ENCODE measurements around the gene UXT. TPM values are rescaled to one million over a fixed set of nuclear protein-coding genes. Genes with fewer than 3 reads are reported as not detected.
A peak's percentile ranks its signal among the peaks of the same experiment; 100 is the strongest.

Gene UXT
- total and polyA plus RNA-seq, 2 experiments from 2014 or later: 58.4 to 141 TPM

DNA sequence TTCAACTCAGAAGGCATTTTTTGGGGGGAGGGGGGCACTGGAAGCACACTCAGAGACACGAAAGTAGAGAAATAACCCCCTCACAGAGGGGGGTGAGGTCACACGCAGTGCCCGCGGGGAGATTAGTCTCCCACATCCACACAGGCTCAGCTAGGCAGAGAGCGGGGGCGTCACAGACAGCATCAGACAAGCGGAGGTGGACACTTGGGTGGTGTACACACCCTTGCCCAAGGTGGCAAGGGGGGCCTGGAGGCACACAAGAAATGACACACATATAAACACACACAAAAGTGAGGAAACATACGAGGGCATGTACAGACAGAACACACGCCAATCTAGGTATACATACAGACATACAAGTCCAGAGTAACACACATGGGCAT lies 38.7 kb downstream of the UXT start:
- Histone ChIP-seq H3F3A (replicated peaks; ENCODE audit: low read depth) (no peaks in the 10 kb centered on the region), H3K27ac (ENCODE audit: low read depth) (no peak overlapping the region), H2AFZ (no peak overlapping the region), H3K9me2 (ENCODE audit: insufficient read depth) (no peaks in the 10 kb centered on the region), H3K27me3 (ENCODE audit: insufficient read depth) (no peaks in the 10 kb centered on the region), H4K20me1 (replicated peaks; ENCODE audit: insufficient read depth) (no peaks in the 10 kb centered on the region), H3K4me2 (peak overlapping the region; percentile 81), H3K36me3 (ENCODE audit: insufficient read depth) (no peaks in the 10 kb centered on the region), H3K4me3 (peak overlapping the region; percentile 50), H3K79me2 (replicated peaks; ENCODE audit: insufficient read depth) (no peaks in the 10 kb centered on the region), H3K4me1 (ENCODE audit: insufficient read depth) (no peaks in the 10 kb centered on the region)
- no peaks in the 10 kb centered on the region for H3K36me3 Mint-ChIP-seq (ENCODE audit: low read depth)
- peak overlapping the region; percentile 69 for H3K4me3 Mint-ChIP-seq
- H3K9me3 Mint-ChIP-seq: no peaks in the 10 kb centered on the region
- H3K27me3 Mint-ChIP-seq (ENCODE audit: insufficient read depth, low read depth, poor library complexity): peaks cover 12% of the 10 kb centered on the region
- peaks cover 25% of the 10 kb centered on the region for H3K4me1 Mint-ChIP-seq
- TF ChIP-seq EZH2phosphoT487 (IDR thresholded peaks at IDR 0.05; ENCODE audit: unreplicated experiment): no peak
- TF ChIP-seq, protein P1, sequence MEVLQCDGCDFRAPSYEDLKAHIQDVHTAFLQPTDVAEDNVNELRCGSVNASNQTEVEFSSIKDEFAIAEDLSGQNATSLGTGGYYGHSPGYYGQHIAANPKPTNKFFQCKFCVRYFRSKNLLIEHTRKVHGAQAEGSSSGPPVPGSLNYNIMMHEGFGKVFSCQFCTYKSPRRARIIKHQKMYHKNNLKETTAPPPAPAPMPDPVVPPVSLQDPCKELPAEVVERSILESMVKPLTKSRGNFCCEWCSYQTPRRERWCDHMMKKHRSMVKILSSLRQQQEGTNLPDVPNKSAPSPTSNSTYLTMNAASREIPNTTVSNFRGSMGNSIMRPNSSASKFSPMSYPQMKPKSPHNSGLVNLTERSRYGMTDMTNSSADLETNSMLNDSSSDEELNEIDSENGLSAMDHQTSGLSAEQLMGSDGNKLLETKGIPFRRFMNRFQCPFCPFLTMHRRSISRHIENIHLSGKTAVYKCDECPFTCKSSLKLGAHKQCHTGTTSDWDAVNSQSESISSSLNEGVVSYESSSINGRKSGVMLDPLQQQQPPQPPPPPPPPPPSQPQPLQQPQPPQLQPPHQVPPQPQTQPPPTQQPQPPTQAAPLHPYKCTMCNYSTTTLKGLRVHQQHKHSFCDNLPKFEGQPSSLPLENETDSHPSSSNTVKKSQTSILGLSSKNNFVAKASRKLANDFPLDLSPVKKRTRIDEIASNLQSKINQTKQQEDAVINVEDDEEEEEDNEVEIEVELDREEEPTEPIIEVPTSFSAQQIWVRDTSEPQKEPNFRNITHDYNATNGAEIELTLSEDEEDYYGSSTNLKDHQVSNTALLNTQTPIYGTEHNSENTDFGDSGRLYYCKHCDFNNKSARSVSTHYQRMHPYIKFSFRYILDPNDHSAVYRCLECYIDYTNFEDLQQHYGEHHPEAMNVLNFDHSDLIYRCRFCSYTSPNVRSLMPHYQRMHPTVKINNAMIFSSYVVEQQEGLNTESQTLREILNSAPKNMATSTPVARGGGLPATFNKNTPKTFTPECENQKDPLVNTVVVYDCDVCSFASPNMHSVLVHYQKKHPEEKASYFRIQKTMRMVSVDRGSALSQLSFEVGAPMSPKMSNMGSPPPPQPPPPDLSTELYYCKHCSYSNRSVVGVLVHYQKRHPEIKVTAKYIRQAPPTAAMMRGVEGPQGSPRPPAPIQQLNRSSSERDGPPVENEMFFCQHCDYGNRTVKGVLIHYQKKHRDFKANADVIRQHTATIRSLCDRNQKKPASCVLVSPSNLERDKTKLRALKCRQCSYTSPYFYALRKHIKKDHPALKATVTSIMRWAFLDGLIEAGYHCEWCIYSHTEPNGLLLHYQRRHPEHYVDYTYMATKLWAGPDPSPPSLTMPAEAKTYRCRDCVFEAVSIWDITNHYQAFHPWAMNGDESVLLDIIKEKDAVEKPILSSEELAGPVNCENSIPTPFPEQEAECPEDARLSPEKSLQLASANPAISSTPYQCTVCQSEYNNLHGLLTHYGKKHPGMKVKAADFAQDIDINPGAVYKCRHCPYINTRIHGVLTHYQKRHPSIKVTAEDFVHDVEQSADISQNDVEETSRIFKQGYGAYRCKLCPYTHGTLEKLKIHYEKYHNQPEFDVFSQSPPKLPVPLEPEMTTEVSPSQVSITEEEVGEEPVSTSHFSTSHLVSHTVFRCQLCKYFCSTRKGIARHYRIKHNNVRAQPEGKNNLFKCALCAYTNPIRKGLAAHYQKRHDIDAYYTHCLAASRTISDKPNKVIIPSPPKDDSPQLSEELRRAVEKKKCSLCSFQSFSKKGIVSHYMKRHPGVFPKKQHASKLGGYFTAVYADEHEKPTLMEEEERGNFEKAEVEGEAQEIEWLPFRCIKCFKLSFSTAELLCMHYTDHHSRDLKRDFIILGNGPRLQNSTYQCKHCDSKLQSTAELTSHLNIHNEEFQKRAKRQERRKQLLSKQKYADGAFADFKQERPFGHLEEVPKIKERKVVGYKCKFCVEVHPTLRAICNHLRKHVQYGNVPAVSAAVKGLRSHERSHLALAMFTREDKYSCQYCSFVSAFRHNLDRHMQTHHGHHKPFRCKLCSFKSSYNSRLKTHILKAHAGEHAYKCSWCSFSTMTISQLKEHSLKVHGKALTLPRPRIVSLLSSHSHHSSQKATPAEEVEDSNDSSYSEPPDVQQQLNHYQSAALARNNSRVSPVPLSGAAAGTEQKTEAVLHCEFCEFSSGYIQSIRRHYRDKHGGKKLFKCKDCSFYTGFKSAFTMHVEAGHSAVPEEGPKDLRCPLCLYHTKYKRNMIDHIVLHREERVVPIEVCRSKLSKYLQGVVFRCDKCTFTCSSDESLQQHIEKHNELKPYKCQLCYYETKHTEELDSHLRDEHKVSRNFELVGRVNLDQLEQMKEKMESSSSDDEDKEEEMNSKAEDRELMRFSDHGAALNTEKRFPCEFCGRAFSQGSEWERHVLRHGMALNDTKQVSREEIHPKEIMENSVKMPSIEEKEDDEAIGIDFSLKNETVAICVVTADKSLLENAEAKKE (CRISPR knock-in tag; IDR thresholded peaks at IDR 0.05): no peak
- no peak for TF ChIP-seq STAT1 (IDR thresholded peaks at IDR 0.05; ENCODE audit: unreplicated experiment)
- no peak for TF ChIP-seq ZNF114 (CRISPR knock-in tag; IDR thresholded peaks at IDR 0.05)
- no peak for TF ChIP-seq EZH2 (IDR thresholded peaks at IDR 0.05; ENCODE audit: low read depth, unreplicated experiment)
- TF ChIP-seq JUNB (IDR thresholded peaks at IDR 0.05; ENCODE audit: unreplicated experiment): no peak
- no peak for TF ChIP-seq CTCF (conservative IDR thresholded peaks at IDR 0.05; ENCODE audit: low read depth in 2 of 2)
- no peak for TF ChIP-seq ETS1 (IDR thresholded peaks at IDR 0.05)
- TF ChIP-seq CREB1 (CRISPR knock-in tag; IDR thresholded peaks at IDR 0.05; ENCODE audit: low read depth): no peak
- H3K27ac Mint-ChIP-seq: peak overlapping the region; percentile 89; the same call in 1 of the 2 replicates
- DNase-seq (ENCODE audit: low spot score) (no peak), ATAC-seq (no peak)
